OCI-LY7 (cell line): ENCODE results near the gene AOC3. TPM values are rescaled to one million over a fixed set of nuclear protein-coding genes. Genes with fewer than 3 reads are reported as not detected.

Experiments used
- BruUV-seq: library from RNA; stranded (reverse); fragments of 400-500 nt; replicated peaks from 2 replicates; lab custom pipeline; 2021; lab: Mats Ljungman, UMichigan
- CTCF ChIA-PET: fragments of 300-600 bp; sonication (Branson Sonifier 250); formaldehyde crosslinking; loops from one replicate; lab custom pipeline; 2022; ENCODE audit warnings: antibody characterized with exemption; ENCODE audit not compliant: unreplicated experiment; lab: Charles Lee
- POLR2A ChIA-PET: fragments of 300-600 bp; sonication (Branson Sonifier 250); formaldehyde crosslinking; loops from one replicate; lab custom pipeline; 2022; ENCODE audit warnings: antibody characterized with exemption; lab: Charles Lee
- DNase-seq: peaks from one replicate; pipeline ENCODE4 v3.0.0-alpha.2; 2015; ENCODE audit warnings: low spot score
- H2AFZ ChIP-seq: fragments of 200-600 bp; sonication (generic), shearing (Covaris generic); 2 replicates; pipeline ENCODE4 v1.6.1; 2014; ENCODE audit warnings: mild to moderate bottlenecking, antibody characterized with exemption, low read length, moderate library complexity
- H3K27ac ChIP-seq: fragments of 200-600 bp; sonication (generic); 2 replicates; pipeline ENCODE4 v1.5.1; 2014; ENCODE audit warnings: mixed run types, low read depth, mild to moderate bottlenecking, moderate library complexity, low read length, inconsistent platforms; ENCODE audit not compliant: poor library complexity, severe bottlenecking
- H3K36me3 ChIP-seq: fragments of 200-600 bp; sonication (generic); 2 replicates; pipeline ENCODE4 v1.6.1; 2014; ENCODE audit warnings: mild to moderate bottlenecking, antibody characterized with exemption, low read length, moderate library complexity, mixed read lengths; ENCODE audit not compliant: insufficient read depth
- H3K4me1 ChIP-seq: fragments of 200-600 bp; sonication (generic); 2 replicates; pipeline ENCODE4 v1.5.1; 2014; ENCODE audit warnings: mild to moderate bottlenecking, low read length; ENCODE audit not compliant: insufficient read depth, poor library complexity, severe bottlenecking
- H3K4me2 ChIP-seq: fragments of 200-600 bp; sonication (generic); 2 replicates; pipeline ENCODE4 v1.6.1; 2014; ENCODE audit warnings: mild to moderate bottlenecking, low read length
- H3K4me3 ChIP-seq: fragments of 200-600 bp; sonication (generic); 2 replicates; pipeline ENCODE4 v1.5.1; 2014; ENCODE audit warnings: mild to moderate bottlenecking, low read depth, low read length; ENCODE audit not compliant: poor library complexity, severe bottlenecking
- H3K79me2 ChIP-seq: fragments of 200-600 bp; sonication (generic); 2 replicates; pipeline ENCODE4 v1.6.1; 2016; ENCODE audit warnings: low read depth, mild to moderate bottlenecking, low read length, moderate library complexity, mixed read lengths; ENCODE audit not compliant: insufficient read depth
- H3K9me2 ChIP-seq: fragments of 200-600 bp; sonication (generic); 2 replicates; pipeline ENCODE4 v1.6.1; 2016; ENCODE audit warnings: mild to moderate bottlenecking, low read length, mixed read lengths; ENCODE audit not compliant: insufficient read depth
- H3K9me3 ChIP-seq: fragments of 200-600 bp; sonication (generic); 2 replicates; pipeline ENCODE4 v1.6.1; 2014; ENCODE audit warnings: mild to moderate bottlenecking, mixed run types, low read length, mixed read lengths
- H4K20me1 ChIP-seq: fragments of 200-600 bp; sonication (generic); 2 replicates; pipeline ENCODE4 v1.6.1; 2014; ENCODE audit warnings: mild to moderate bottlenecking, antibody characterized with exemption, low read length, moderate library complexity, mixed read lengths; ENCODE audit not compliant: insufficient read depth
- CTCF ChIP-seq: fragments of 200-600 bp; sonication (generic); conservative IDR thresholded peaks from 2 replicates; pipeline ENCODE4 v1.5.1; 2014; ENCODE audit warnings: mild to moderate bottlenecking, antibody characterized with exemption, low read length, moderate library complexity, mixed read lengths
- EZH2phosphoT487 ChIP-seq: fragments of 200-600 bp; sonication (generic); IDR thresholded peaks from 2 replicates; pipeline ENCODE4 v1.6.1; 2018; ENCODE audit warnings: low read depth, borderline replicate concordance, mild to moderate bottlenecking, mixed run types, antibody characterized with exemption, low read length, moderate library complexity, mixed read lengths
- intact Hi-C: fragments of 100-400 bp; cut with micrococcal nuclease; formaldehyde crosslinking; loops from one replicate; pipeline ENCODE4 v1.10.0; 2022; ENCODE audit not compliant: unreplicated experiment
- total RNA-seq, 2 experiments: library from RNA; depleted of rRNA in 1 of 2; stranded (reverse); fragments of >200 nt in 1 of 2; shearing (Covaris generic) in 1 of 2; gene quantifications; 2 replicates each; pipeline ENCODE4 v1.2.3, GENCODE V29; 2014 to 2022

The AOC3 gene
- total RNA-seq, 2 experiments from 2014 or later, result 0.73 to 2.5 TPM

GRCh38 chr17:42835732-42836131 lies 15.3 kb upstream of the AOC3 start:
- Histone ChIP-seq H3K4me1 (peaks cover 15% of the 10 kb centered on the region), H3K4me3 (no peak overlapping the region), H3K9me3 (no peaks in the 10 kb centered on the region), H3K9me2 (no peaks in the 10 kb centered on the region), H3K36me3 (peaks cover 67% of the 10 kb centered on the region), H3K27ac (no peak overlapping the region), H3K79me2 (peaks cover 43% of the 10 kb centered on the region), H3K4me2 (no peak overlapping the region), H2AFZ (no peak overlapping the region), H4K20me1 (peaks cover 8% of the 10 kb centered on the region; the same call in 1 of the 2 replicates)
- CTCF ChIA-PET, result no interaction called here
- intact Hi-C loops, result no loop called here
- DNase-seq, result no peak
- BruUV-seq, result no TSS peak
- TF ChIP-seq EZH2phosphoT487 (no peak), CTCF (no peak)
- POLR2A ChIA-PET, result interaction anchor here (0.5 kb wide), 1 partner anchor 125 kb away, joined by 8 read pairs; no protein-coding TSS in a partner anchor

GRCh38 chr17:42841975-42842685 lies 8.9 kb upstream of the AOC3 start:
- no peak for DNase-seq
- Histone ChIP-seq H3K36me3 (peaks cover 88% of the 10 kb centered on the region), H3K4me1 (no peaks in the 10 kb centered on the region), H3K9me3 (no peaks in the 10 kb centered on the region), H3K79me2 (no peaks in the 10 kb centered on the region), H2AFZ (no peak overlapping the region), H3K9me2 (no peaks in the 10 kb centered on the region), H3K27ac (no peak overlapping the region), H3K4me2 (no peak overlapping the region), H4K20me1 (no peaks in the 10 kb centered on the region), H3K4me3 (no peak overlapping the region)
- intact Hi-C loops, result loop anchor here (2.0 kb wide), 1 partner anchor 95 kb away; no protein-coding TSS in a partner anchor
- ChIA-PET CTCF (no interaction called here), POLR2A (no interaction called here)
- no peak for TF ChIP-seq CTCF
- TF ChIP-seq EZH2phosphoT487, result no peak
- BruUV-seq, result TSS peak; percentile 59

- Histone ChIP-seq H3K79me2 (no peaks in the 10 kb centered on the region), H3K9me2 (no peaks in the 10 kb centered on the region), H3K9me3 (no peaks in the 10 kb centered on the region), H4K20me1 (no peaks in the 10 kb centered on the region), H2AFZ (no peak overlapping the region), H3K36me3 (peaks cover 74% of the 10 kb centered on the region), H3K4me3 (no peak overlapping the region), H3K4me1 (no peaks in the 10 kb centered on the region), H3K27ac (no peak overlapping the region), H3K4me2 (no peak overlapping the region)
- TF ChIP-seq CTCF, result peak; percentile 85
- TF ChIP-seq EZH2phosphoT487, result no peak
- no TSS peak for BruUV-seq
- CTCF ChIA-PET, result no interaction called here
- DNase-seq, result peak; percentile 56
- intact Hi-C loops, result loop anchor here (1.0 to 2.0 kb wide), 2 partner anchors 86 to 93 kb away; no protein-coding TSS in a partner anchor
- POLR2A ChIA-PET, result no interaction called here
Measured at GRCh38 chr17:42843358-42843934, 7.6 kb upstream of the AOC3 start.
